ENCODE measurements around the gene TBX4. TPM values are rescaled to one million over a fixed set of nuclear protein-coding genes. Genes with fewer than 3 reads are reported as not detected.

TBX4 gene
- total RNA-seq, 4 donors from 2014 or later = not detected

DNA sequence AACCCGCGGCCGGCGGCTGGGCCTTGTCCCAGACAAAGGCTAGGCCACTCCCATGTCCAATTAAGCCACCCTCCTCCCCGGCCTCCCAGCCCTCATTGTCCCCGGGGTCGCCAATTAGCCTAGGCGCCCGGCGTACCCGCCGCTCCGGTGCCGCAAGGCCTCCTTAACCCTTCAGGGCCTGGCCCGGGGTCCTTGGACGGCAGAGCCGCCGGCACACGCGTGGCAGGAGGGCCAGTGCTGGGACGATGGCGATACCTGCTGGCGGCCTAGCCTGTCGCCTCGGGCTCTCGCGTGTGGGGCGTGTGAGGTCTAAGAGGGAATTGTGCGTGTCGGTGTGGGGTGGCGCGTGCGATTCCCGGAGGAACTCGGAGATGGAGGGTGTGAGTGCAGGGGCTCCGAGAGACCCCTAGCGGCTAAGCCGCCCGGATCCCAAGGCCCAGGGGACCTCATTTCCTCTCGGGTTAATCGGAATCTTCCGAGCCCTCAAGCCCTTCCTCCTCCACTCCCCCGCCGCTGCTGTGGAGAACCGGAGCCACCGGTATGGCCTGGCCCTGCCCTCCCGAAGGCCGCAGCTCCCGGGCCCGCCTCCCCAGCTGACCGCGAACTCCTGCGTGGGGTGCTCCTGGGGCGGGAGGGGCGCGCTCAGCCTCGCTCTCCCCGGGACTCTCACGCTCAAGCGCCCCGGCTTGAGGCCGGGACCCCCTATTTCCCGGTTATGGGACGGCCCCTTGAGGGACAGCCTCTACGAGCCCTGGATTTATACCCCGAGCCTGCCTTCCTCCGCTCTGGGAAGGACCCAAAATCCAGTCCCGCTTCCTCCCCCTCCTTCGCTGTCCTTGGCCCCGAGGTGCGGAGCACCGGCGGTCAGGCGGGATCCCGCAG lies 40.7 kb upstream of the TBX4 start:
- H3K27me3 ChIP-seq = no peaks in the 10 kb centered on the region
- DNase-seq = peak; percentile 67 to 71
- peak overlapping the region; percentile 87 to 91 for H3K27ac ChIP-seq
- H3K4me1 ChIP-seq = no peaks in the 10 kb centered on the region
- H3K9me3 ChIP-seq = no peaks in the 10 kb centered on the region
- TF ChIP-seq POLR2A (IDR thresholded peaks at IDR 0.05) = no peak
- TF ChIP-seq CTCF (IDR thresholded peaks at IDR 0.05) = peak in 1 of 4 experiments; percentile 23
- peak overlapping the region; percentile 47 to 50 for H3K4me3 ChIP-seq
- no peaks in the 10 kb centered on the region for H3K36me3 ChIP-seq
- intact Hi-C loops (cut with DNase I; ENCODE audit: low total_unique reads) = no loop called here

GRCh38 chr17:61412143-61412859 lies 39.9 kb upstream of the TBX4 start:
- no peaks in the 10 kb centered on the region for H3K4me1 ChIP-seq
- peak overlapping the region; percentile 47 to 50 for H3K4me3 ChIP-seq
- no peaks in the 10 kb centered on the region for H3K9me3 ChIP-seq
- H3K27ac ChIP-seq = peak overlapping the region; percentile 87 to 91
- no peaks in the 10 kb centered on the region for H3K27me3 ChIP-seq
- H3K36me3 ChIP-seq = no peaks in the 10 kb centered on the region
- TF ChIP-seq POLR2A (IDR thresholded peaks at IDR 0.05) (peak; percentile 51 to 61), CTCF (IDR thresholded peaks at IDR 0.05) (peak; percentile 96 to 99 (median 98))
- intact Hi-C loops (cut with DNase I; ENCODE audit: low total_unique reads) = no loop called here
- peak; percentile 76 to 91 for DNase-seq

GRCh38 chr17:61412860-61413660 lies 39.2 kb upstream of the TBX4 start:
- Histone ChIP-seq H3K36me3 (no peaks in the 10 kb centered on the region), H3K4me3 (peak overlapping the region; percentile 47 to 50), H3K9me3 (no peaks in the 10 kb centered on the region), H3K27me3 (no peaks in the 10 kb centered on the region), H3K27ac (peak overlapping the region; percentile 87 to 91), H3K4me1 (no peaks in the 10 kb centered on the region)
- no peak for DNase-seq
- intact Hi-C loops (cut with DNase I; ENCODE audit: low total_unique reads) = no loop called here
- TF ChIP-seq POLR2A (IDR thresholded peaks at IDR 0.05) (no peak), CTCF (IDR thresholded peaks at IDR 0.05) (no peak)

GRCh38 chr17:61413661-61414126 lies 38.5 kb upstream of the TBX4 start:
- no peaks in the 10 kb centered on the region for H3K27me3 ChIP-seq
- H3K9me3 ChIP-seq = no peaks in the 10 kb centered on the region
- no peak for DNase-seq
- peak overlapping the region in 1 of 2 donors; percentile 87 for H3K27ac ChIP-seq
- intact Hi-C loops (cut with DNase I; ENCODE audit: low total_unique reads) = no loop called here
- TF ChIP-seq CTCF (IDR thresholded peaks at IDR 0.05) (no peak), POLR2A (IDR thresholded peaks at IDR 0.05) (no peak)
- no peak overlapping the region for H3K4me3 ChIP-seq
- no peaks in the 10 kb centered on the region for H3K4me1 ChIP-seq
- no peaks in the 10 kb centered on the region for H3K36me3 ChIP-seq
